Smooth muscle cell (in vitro differentiated cells): Measurements from ENCODE around the gene UTY. TPM values are rescaled to one million over a fixed set of nuclear protein-coding genes. Genes with fewer than 3 reads are reported as not detected.

Experiments
- DNase-seq: peaks from one replicate; lab custom pipeline; 2025; ENCODE audit not compliant: unreplicated experiment; lab: John Stamatoyannopoulos, UW
- H2AFZ ChIP-seq: fragments of 200-600 bp; sonication (generic); 2 replicates; pipeline ENCODE4 v1.6.0; 2016; ENCODE audit warnings: antibody characterized with exemption, low read depth, mild to moderate bottlenecking
- H3F3A ChIP-seq: fragments of 200-600 bp; sonication (generic); 2 replicates; pipeline ENCODE4 v1.6.0; 2017; ENCODE audit warnings: antibody characterized with exemption, low read depth
- H3K27ac ChIP-seq: fragments of 200-600 bp; sonication (generic); 2 replicates; pipeline ENCODE4 v1.5.1; 2016; ENCODE audit warnings: low read depth, mild to moderate bottlenecking
- H3K27me3 ChIP-seq: fragments of 200-600 bp; sonication (generic); 2 replicates; pipeline ENCODE4 v1.6.1; 2016; ENCODE audit warnings: low read depth, mild to moderate bottlenecking
- H3K36me3 ChIP-seq: fragments of 200-600 bp; sonication (generic); 2 replicates; pipeline ENCODE4 v1.5.1; 2016; ENCODE audit warnings: low read depth
- H3K4me1 ChIP-seq: fragments of 200-600 bp; sonication (generic); 2 replicates; pipeline ENCODE4 v1.5.1; 2016; ENCODE audit warnings: low read depth
- H3K4me2 ChIP-seq: fragments of 200-600 bp; sonication (generic); 2 replicates; pipeline ENCODE4 v1.6.0; 2016; ENCODE audit warnings: mild to moderate bottlenecking
- H3K4me3 ChIP-seq: fragments of 200-600 bp; sonication (generic); 2 replicates; pipeline ENCODE4 v1.5.1; 2016; ENCODE audit warnings: mild to moderate bottlenecking
- H3K79me2 ChIP-seq: fragments of 200-600 bp; sonication (generic); 2 replicates; pipeline ENCODE4 v1.6.0; 2016; ENCODE audit warnings: low read depth, mild to moderate bottlenecking
- H3K9ac ChIP-seq: fragments of 200-600 bp; sonication (generic); 2 replicates; pipeline ENCODE4 v1.6.0; 2016; ENCODE audit warnings: low read depth
- H3K9me3 ChIP-seq: fragments of 200-600 bp; sonication (generic); replicated peaks from 2 replicates; pipeline ENCODE4 v1.5.1; 2016; ENCODE audit warnings: low read depth
- H4K20me1 ChIP-seq: fragments of 200-600 bp; sonication (generic); 2 replicates; pipeline ENCODE4 v1.6.0; 2016; ENCODE audit warnings: low read depth
- CTCF ChIP-seq: fragments of 200-600 bp; sonication (generic); IDR thresholded peaks from 2 replicates; pipeline ENCODE4 v1.5.1; 2017; ENCODE audit warnings: borderline replicate concordance, mild to moderate bottlenecking, antibody characterized with exemption; ENCODE audit not compliant: insufficient read depth, poor library complexity, severe bottlenecking
- WGBS: methylation state at CpG from one replicate; pipeline ENCODE4 v1.1.7; 2016; ENCODE audit warnings: low lambda C conversion rate; 5-methylcytosine and 5-hydroxymethylcytosine counted together
- polyA plus RNA-seq: library from polyadenylated mRNA; unstranded; fragments of >200 nt; fragmentation: Nextera tagmentation; extraction: Ambion mirVana; gene quantifications from 2 replicates; pipeline ENCODE4 v1.2.1, GENCODE V29; 2016
- total RNA-seq: library from RNA; depleted of rRNA; stranded (reverse); fragments of >200 nt; gene quantifications from 2 replicates; pipeline ENCODE4 v1.2.3, GENCODE V29; 2014

UTY gene
- total RNA-seq = not detected in 2 replicates
- polyA plus RNA-seq = not detected in 2 replicates

- Histone ChIP-seq H3K4me2 (no peak within 1 kb of the TSS), H3K4me1 (no peaks in the 10 kb centered on the region), H3K9me3 (no peaks in the 10 kb centered on the region), H3K27ac (no peak within 1 kb of the TSS), H3K9ac (no peak within 1 kb of the TSS), H3K4me3 (no peak within 1 kb of the TSS), H3F3A (no peaks in the 10 kb centered on the region), H3K36me3 (no peaks in the 10 kb centered on the region), H3K79me2 (no peaks in the 10 kb centered on the region), H2AFZ (no peak within 1 kb of the TSS), H3K27me3 (no peaks in the 10 kb centered on the region), H4K20me1 (no peaks in the 10 kb centered on the region)
- WGBS = no CpG with 5 or more reads among the region's 18 CpGs
- no peak for TF ChIP-seq CTCF
- no peak for DNase-seq
Measured at GRCh38 chrY:13479828-13480227, at the start of gene UTY. Gene UTY, minus strand, starts transcription at chrY:13480033. Its CDS starts 368 bp downstream, at chrY:13479665.

GRCh38 chrY:13520474-13520873, 40.6 kb upstream of the UTY start:
- no peak for DNase-seq
- no peak overlapping the region for H3K4me3 ChIP-seq

GRCh38 chrY:13501215-13501614, 21.4 kb upstream of the UTY start:
- no peak for DNase-seq
- H3K36me3 ChIP-seq = no peaks in the 10 kb centered on the region
- H3K9me3 ChIP-seq = no peaks in the 10 kb centered on the region
- no peak overlapping the region for H3K27ac ChIP-seq
- H3F3A ChIP-seq = no peaks in the 10 kb centered on the region
- H4K20me1 ChIP-seq = no peaks in the 10 kb centered on the region
- no peak for TF ChIP-seq CTCF
- H3K4me2 ChIP-seq = no peak overlapping the region
- no peaks in the 10 kb centered on the region for H3K79me2 ChIP-seq
- WGBS = no CpG with 5 or more reads among the region's 1 CpG
- H3K4me1 ChIP-seq = no peaks in the 10 kb centered on the region
- H3K4me3 ChIP-seq = no peak overlapping the region
- H3K9ac ChIP-seq = no peak overlapping the region
- no peak overlapping the region for H2AFZ ChIP-seq
- H3K27me3 ChIP-seq = no peaks in the 10 kb centered on the region

More at GRCh38 chrY:13520474-13520873, 40.6 kb upstream of the UTY start:
- no peak overlapping the region for H3K4me2 ChIP-seq
- H3K27ac ChIP-seq = no peak overlapping the region
- TF ChIP-seq CTCF = no peak
- H4K20me1 ChIP-seq = no peaks in the 10 kb centered on the region
- H3K36me3 ChIP-seq = no peaks in the 10 kb centered on the region
- no CpG with 5 or more reads among the region's 1 CpG for whole genome bisulfite sequencing
- no peaks in the 10 kb centered on the region for H3K9me3 ChIP-seq
- no peak overlapping the region for H3K9ac ChIP-seq
- no peak overlapping the region for H2AFZ ChIP-seq
- no peaks in the 10 kb centered on the region for H3F3A ChIP-seq
- H3K79me2 ChIP-seq = no peaks in the 10 kb centered on the region
- H3K27me3 ChIP-seq = no peaks in the 10 kb centered on the region
- no peaks in the 10 kb centered on the region for H3K4me1 ChIP-seq

GRCh38 chrY:13493737-13494136, 13.9 kb upstream of the UTY start:
- Histone ChIP-seq H3K4me2 (no peak overlapping the region), H4K20me1 (no peaks in the 10 kb centered on the region), H3K4me3 (no peak overlapping the region), H3K36me3 (no peaks in the 10 kb centered on the region), H3K27ac (no peak overlapping the region), H2AFZ (no peak overlapping the region), H3K79me2 (no peaks in the 10 kb centered on the region), H3K9me3 (no peaks in the 10 kb centered on the region), H3F3A (no peaks in the 10 kb centered on the region), H3K4me1 (no peaks in the 10 kb centered on the region), H3K9ac (no peak overlapping the region), H3K27me3 (no peaks in the 10 kb centered on the region)
- no peak for DNase-seq
- no CpG with 5 or more reads among the region's 3 CpGs for WGBS
- no peak for TF ChIP-seq CTCF
